ENCODE data around the gene LMAN2.
A peak's percentile ranks its signal among the peaks of the same experiment; 100 is the strongest.
"Not testable (repeated sequence)": the region's sequence is repeated elsewhere in the genome, so short reads cannot be mapped to it uniquely, and the experiment has no call there.

LMAN2 gene

DNA sequence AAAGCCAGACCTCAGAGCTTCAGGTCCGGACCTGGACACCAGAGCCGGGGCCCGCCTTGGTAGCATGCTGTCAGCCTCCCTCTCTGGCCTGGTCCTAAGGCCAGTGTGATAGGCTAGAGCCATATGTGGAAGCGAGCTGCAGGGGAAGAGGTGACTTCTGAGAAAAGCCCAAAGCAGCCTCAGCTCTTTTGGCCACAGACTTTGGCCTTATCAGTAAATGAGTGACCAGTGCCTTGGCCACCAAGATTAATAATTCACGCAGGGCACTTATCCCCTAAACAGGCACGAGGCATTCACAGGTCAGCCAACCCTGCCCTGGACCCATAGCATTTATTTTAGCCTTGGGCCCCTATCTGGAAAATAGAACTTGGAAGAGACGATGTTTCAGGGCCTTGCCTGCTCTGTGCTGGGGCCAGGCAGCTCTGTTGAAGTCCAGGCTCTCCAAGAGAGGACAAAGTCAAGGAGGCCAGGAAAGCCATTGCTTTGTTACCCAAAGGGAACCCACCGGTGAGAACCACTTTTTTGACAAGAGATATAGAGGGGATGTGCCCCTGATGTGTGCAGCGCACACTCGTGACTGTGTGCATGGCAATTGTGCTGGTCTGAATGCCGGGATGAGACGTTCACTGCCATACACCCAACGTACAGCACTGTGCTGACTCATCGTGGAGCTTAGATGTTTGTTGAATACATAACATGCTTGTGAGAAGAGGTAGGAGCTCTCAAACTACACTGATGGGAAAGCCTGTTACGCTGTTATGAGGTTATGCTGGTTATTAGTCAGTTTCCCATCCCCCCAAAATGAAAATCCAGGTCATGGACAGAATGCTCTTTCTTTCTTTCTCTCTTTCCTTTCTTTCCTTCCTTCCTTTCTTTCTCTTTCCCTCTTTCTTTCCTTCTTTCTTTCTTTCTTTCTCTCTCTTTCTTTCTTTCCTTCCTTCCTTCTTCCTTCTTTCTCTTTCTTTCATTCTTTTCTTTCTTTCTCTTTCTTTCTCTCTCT, 27.7 kb upstream of the LMAN2 start:
- peak; percentile 59 for DNase-seq

DNA sequence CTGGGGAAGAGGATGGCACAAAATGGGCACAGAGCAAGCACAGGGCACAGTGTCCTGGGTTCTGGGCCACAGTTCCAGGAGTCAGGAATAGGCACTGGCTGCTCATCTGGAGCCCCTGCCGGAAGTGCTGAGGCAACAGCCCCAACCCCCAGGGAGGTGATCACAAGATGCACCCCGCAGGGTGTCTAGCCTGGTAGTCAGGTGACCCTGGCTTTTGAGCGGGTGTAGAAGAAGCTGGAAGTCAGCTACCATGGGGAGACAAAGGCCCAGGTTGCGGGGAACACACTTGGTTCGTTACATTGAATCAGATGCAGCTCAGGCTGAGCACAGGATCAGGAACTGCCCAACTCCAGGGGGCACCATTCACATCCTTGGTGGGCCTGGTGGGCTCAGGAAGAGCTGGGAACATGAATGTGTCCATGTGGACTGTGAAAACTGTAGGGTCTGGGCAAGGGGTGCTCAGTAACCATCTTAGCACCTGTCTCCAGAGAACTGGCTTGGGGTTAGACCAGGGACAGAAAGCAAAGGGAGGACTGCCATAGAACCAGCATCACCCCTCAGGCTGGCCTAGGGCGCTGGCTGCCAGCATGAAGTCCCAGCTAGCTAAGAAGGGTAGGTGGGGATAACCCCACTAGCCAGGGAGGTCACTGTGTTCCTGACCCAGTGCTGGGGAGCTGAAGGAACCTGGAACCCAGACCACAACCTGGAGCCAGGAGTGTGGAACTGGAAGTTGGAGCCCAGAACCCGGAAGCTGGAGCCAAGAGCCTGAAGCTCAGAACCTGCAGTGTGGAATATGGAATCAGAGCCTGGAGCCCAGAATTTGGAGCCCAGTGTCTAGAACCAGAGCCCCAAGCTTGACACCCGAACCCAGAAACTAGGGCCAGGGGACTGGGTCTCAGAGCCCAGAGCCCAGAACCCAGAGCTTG, 26.6 kb upstream of the LMAN2 start:
- no peak for DNase-seq

DNA sequence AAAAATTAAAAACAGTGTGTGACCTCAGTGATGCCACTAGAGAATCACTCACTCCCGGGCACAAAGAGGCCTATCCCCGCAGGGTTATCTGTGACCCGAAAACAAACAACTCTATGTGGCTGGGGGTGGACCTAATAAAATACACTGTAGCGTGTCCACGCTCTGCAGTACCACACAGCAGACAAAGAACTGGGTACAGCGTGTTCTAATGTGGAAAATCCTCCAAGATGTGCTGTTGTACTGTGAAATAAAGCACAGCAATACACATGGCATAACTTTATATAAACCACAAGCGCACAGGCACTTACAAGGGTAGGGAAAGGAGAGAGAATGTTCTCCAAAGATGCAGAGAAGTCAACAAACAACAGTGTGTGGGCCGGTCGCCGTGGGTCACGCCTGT, 24.6 kb upstream of the LMAN2 start:
- no peak for DNase-seq

DNA sequence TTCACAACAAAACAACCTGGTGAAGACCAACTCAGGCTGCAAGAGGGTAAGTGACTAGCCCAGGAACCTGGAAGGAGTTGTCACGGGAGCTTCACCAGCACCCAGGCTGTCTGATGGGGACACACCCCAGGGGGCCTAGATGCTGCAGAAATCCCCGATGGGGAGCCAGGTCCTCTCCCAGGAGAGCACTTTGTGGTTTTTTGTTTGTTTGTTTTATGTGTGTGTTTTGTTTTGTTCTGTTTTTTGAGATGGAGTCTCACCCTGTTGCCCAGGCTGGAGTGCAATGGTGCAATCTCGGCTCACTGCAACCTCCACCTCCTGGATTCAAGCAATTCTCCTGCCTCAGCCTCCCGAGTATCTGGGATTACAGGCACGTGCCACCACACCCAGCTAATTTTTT, 24.0 kb upstream of the LMAN2 start:
- not testable (repeated sequence) for DNase-seq

DNA sequence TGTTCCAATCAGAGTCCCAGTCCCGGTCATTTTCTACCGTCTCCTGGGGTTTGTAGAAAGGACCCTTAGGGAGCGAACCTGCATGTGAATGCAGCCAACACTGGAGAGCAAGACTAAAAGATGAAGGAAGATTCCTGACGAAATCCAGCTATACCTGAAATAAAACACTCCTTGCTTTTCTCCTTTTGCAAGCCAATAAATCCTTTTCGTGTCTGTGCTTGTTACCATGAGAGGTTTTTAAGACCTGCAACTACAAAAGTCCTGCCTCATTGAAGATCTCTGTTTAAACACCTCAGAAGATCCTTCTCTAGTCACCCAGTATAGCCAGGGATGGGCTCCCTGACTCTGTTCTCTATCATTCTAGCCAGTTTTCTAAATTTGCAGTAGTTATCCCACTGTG, 22.7 kb upstream of the LMAN2 start:
- DNase-seq, result no peak

DNA sequence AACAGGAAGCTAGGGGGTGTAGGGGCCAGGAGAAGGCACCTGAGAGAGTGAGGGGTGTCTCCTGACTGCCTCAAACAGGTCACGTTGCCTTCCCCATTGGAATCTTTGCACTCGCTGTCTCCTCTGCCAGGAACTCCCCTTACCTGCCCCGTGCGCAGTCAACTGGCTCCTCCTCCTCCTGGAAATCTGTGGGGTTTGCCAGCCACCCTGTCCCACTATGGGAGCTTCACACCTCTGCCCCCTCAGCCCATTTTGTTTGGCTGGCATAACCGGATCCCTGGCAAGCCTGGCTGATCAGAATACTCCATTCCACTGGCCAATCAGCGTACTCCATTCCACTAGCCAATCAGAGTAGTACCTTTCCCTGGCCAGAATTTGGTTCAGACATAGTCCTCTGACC, 22.3 kb upstream of the LMAN2 start:
- DNase-seq, result no peak

DNA sequence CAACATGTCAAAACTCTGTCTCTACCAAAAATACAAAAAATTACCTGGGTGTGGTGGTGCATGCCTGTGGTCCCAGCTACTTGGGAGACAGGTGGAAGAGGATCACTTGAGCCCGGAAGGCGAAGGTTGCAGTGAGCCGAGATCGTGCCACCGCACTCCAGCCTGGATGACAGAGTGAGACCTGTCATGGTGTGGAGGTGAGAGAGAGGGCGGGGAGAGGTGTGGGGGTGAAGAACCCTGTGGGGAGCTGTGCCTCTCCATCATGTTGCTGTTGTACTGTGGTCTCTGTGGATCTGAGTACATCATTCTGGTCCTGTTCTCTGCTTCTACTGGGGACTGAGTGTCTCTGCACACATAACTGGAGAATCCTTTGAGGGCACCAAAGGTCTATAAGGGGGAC, 21.4 kb upstream of the LMAN2 start:
- DNase-seq, result no peak

DNA sequence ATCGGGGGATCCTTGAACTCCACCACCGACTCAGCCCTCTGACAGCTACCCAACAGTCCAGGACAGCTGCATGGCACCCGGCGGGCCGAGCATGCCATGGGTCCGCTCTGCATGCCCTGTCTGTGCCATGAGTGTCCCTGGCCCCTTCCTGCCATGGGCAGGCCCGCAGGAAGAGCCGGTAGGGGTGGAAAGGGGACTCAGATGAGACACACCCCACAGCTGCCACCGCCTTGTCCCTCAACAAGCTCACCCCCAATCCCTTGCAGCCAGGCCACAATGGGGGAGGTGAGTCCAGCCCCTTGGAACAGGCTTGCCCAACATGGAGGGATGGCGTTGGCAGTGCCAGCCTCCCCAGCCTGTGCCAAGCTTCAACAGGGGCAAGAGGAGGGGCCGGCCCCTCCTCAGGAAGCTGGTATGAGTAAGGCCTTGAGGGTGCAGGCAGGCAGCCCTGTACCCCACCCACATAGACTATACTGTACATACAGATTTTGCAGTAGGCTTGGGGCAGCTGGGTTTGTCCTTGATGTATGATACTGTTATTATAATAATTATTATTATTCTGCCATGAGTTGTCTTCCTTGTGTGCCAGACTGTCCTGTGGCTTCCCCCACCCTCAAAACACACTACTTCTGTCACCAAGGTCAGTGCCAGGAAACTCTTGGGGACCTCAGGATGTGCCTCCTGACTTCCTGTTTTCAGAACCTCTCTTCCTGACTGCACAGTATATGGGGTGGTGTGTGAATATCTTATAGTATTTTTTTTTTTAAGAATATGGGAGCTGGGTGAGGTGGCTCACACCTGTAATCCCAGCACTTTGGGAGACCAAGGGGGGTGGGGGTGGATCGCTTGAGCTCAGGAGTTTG, 20.8 kb upstream of the LMAN2 start:
- DNase-seq, result peak; percentile 19

DNA sequence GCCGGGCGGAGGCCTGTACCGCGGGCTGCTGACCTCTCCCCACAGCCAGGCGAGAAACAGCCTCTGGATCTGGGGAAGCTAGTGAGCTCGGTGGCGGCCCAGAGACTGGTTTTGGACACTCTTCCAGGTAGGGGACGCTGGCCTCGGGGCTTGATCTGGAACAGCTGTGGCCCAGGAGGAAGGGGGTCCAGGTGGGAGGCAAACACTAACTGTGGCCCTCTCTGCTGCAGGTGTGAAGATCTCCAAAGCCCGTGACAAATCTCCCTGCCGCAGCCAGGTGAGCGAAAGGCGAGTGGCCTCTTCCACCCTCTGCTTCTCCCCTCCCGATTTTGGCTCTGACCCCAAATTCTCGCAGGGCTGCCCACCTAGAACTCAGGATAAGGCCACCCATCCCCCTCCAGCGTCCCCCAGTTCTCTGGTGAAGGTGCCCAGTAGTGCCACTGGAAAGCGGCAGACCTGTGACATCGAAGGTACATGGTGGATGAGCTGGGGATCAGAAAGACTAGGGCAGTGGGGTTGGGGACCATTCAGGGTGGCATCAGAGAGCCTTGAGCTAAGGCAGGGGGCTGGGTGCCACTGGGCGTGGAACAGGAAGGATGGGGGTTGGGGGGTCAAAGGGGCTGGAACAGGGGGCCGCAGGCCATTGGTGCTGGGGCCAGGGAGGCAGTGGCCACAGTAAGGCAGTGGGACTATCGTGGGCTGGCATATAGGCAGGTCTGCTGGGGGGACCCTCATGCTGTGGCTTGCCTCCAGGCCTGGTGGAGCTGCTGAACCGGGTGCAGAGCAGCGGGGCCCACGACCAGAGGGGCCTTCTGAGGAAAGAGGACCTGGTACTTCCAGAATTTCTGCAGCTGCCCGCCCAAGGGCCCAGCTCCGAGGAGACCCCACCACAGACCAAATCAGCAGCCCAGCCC, 19.9 kb upstream of the LMAN2 start:
- no peak for DNase-seq

DNA sequence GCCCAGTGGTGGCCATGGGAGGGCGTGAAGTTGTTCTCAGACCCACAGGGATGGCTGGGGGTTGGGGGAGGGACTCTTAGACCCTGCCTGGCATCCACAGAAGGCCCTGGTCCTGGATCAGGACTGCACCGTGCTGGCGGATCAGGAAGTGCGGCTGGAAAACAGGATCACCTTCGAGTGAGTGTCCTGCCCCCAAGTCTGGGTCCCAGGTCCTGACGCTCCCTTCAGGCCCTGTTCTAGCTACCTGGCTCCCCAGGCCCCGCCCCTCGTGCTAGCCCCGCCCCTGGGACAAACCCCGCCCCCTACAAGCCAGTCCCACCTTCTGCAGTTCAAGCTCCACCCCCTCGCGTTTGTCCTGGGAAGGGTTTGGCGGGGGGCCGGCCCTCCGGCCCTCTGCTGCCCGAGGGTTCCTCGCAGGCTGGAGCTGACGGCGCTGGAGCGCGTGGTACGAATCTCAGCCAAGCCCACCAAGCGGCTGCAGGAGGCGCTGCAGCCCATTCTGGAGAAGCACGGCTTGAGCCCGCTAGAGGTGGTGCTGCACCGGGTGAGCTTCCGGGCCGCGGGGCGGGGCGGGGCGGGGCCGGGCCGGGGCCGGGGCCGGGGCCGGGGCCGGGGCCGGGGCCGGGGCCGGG, 19.1 kb upstream of the LMAN2 start:
- DNase-seq, result peak; percentile 40

DNA sequence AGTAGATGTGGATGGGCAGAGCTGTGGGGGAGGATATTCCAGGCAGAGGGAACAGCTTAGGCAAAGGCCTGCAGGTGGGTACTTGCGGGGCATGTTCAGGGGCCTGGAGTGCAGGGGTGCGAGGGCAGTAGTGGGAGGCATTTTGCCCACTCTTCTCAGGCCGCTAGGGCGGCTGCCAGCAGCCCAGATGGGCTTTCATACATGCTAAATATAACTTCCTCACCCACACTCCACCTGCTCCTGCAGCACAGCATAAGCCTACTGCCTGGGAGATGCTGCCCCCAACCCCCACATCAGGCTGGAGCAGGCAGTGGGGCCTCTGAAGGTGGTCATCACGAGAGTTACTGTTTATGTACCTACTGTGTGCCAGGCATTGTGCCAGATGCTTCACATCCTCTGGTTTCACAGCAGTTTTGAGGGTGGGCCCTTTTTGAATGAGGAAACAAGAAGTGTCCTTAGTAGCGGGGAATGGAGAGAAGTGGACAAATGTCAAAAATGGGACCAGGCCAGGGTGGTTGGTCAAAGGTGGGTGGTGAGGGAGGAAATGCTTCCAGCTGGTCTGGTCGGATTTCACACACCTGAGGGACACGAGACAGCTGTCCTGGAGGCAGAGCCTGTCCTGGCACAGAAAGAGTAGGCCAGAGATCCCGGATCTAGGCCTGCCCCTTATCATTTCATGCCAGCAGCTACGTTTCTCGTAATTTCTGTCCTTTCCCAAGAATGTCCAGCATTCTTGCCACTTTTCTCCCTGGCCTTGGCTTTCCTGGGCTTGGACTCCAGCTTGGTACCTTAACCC, 18.4 kb upstream of the LMAN2 start:
- no peak for DNase-seq

DNA sequence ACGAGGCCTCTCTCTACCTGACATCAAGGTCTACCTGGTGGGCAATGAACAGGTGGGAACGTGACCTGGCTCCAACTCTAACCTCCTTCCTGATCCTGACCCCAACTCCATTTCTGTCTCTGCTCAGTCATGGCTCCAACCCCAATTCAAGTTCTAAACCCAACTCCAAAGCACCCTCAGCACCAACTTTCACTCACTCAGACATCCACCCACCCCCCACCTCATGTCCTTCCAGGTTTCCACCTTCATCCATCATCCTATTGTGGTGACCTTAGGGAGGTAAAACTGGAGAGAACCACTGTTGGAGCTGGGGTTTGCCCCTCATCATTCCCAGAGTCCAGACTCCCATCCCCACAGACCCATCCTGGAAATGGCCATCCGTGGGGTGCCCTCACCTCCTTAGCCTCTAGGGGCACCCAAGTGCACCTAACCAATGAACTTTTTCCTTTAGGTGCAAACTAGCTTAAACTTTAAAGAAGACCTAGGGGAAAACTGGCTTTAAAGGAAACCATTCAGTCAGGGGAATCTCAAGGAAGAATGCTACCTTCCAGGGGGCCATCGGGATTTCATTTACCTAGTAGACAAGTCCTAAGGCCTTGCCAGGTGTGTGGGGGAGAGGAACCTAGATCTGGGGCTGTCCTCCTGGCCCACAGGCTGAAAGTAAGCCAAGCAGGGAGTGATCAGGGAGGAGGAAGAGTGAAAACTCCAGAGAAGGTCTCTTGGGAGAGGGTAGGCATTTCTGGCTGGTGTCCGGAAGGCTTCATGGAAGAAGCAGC, 17.6 kb upstream of the LMAN2 start:
- DNase-seq, result peak; percentile 39

DNA sequence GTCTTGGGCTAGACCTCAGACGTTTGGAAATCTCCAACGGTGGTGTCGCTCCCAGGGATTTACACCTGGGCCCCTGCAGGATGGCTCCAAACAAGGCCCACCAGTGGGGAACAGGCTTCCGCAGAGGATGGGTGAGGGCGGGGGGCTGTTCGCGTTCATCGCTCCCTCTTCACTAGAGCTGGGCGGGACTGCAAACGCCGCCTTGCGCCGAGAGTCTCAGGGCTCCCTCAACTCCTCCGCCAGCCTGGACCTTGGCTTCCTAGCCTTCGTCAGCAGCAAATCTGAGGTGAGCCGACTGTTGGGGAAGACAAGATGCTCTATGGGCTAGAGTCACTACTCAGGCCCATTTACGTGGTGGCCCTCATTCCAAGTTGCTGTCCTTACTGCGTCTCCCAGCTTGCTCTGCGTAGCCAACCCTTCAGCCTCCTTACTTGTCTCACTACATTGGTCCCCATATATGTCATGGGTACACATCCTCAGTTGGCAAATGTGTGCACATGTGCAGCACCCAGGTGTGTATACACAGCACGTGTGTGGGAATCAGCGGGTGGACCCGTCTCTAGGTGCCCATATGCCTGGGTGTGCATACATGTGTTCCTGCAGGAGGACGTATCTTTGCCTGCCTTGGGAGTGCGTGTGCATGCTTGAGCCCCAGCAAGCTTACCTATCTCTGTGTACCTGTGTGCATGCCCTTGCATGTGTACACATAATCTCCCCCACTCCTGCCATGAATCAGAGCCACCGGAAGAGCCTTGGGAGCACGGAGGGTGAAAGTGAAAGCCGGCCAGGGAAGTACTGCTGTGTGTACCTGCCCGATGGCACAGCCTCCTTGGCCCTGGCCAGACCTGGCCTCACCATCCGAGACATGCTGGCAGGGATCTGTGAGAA, 16.8 kb upstream of the LMAN2 start:
- no peak for DNase-seq

DNA sequence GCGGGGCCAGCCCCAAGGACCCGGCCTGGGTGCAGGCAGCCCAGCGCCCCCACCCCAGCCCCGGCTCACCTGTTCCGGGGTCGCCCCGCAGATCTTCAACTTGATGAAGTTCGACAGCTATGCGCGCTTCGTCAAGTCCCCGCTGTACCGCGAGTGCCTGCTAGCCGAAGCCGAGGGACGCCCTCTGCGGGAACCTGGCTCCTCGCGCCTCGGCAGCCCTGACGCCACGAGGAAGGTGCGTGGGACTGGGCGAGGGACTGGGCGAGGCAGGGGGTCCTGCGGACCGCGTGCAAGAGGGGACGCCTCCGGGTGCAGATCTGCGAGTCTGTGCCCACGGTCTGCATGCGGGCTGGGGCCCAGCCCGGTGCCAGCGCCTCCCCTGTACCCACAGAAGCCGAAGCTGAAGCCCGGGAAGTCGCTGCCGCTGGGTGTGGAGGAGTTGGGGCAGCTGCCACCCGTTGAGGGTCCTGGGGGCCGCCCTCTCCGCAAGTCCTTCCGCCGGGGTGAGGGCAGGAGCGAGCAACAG, 15.9 kb upstream of the LMAN2 start:
- no peak for DNase-seq

DNA sequence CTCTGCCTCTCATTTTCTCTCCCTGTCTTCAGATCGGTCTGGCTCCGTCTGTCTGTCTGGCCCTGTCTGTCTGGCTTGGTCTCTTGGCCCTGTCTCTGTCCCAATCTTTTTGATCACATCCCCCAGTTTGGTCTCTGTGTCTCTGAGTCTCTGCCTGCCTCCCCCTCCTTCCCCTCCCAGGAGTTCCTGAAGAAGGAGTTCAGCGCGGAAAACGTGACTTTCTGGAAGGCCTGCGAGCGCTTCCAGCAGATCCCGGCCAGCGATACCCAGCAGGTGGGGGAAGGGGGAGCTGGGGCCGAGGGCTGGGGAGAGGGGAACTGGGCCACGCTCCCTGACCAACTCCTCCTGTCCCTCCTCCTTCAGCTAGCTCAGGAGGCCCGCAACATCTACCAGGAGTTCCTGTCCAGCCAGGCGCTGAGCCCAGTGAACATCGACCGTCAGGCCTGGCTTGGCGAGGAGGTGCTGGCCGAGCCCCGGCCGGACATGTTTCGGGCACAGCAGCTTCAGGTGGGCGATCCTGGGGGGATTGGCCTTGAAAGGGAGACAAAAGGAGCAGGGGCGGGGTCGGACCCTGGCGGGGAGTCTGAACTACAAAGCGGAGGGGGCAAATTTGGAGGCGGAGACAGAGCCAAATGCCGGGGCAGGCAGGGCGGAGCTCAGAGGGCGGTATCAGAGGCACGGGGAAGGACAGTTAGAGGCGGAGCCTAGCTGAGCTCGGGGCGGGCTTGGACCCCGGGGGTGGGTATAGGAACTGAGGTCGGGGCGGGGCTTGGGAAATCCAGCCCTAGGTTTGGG, 15.3 kb upstream of the LMAN2 start:
- no peak for DNase-seq

DNA sequence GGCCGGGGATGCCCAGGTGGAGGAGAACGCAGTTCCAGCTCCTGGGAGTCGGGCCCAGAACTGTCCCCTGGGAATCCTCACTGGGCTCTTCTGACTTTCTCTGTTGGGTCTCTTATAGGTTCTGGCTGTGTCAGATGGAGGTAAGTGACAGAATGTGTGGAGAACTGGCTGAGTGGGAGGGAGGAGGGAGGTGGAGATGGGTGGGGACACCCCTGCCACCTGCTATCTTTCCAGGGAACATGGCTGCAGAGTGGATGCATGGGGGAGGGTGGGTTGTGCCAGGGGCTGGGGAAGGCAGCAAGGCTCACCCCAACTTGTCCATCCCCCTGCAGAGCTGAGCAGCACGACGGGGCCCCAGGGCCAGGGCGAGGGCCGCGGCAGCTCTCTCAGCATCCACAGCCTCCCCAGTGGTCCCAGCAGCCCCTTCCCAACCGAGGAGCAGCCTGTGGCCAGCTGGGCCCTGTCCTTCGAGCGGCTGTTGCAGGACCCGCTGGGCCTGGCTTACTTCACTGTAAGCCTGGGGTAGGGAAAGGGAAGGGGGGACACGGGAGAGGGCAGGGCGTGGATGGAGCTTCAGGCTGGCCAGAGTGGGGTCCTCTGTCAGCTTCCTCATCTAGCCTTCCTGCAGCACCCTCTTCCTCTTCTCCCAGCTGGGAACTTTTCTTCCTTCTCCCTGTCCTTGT, 14.5 kb upstream of the LMAN2 start:
- no peak for DNase-seq

Measured in stimulated activated CD4-positive, alpha-beta T cell treated with anti-CD3 and anti-CD28 coated beads, Interleukin-4, amount 100 ng/mL, for 24 hours (primary cell).